Measurements from ENCODE around the gene COL6A1.
A peak's percentile ranks its signal among the peaks of the same experiment; 100 is the strongest.
"Not testable (repeated sequence)": the region's sequence is repeated elsewhere in the genome, so short reads cannot be mapped to it uniquely, and the experiment has no call there.

COL6A1 gene

GRCh38 chr21:45973475-45974072 is 8.0 kb upstream of the COL6A1 start:
- H3K9me3 ChIP-seq: no peaks in the 10 kb centered on the region
- H3K4me1 ChIP-seq: peaks cover 38% of the 10 kb centered on the region
- peak overlapping the region; percentile 64 for H3K4me3 ChIP-seq (ENCODE audit: low read depth, low read length)
- DNase-seq: peak; percentile 90
- no peaks in the 10 kb centered on the region for H3K36me3 ChIP-seq
- TF ChIP-seq CTCF (IDR thresholded peaks at IDR 0.05; ENCODE audit: low read depth, low read length): peak; percentile 80
- peaks cover 5% of the 10 kb centered on the region for H3K27me3 ChIP-seq

- H3K27me3 ChIP-seq: peaks cover 5% of the 10 kb centered on the region
- TF ChIP-seq CTCF (IDR thresholded peaks at IDR 0.05; ENCODE audit: low read depth, low read length): no peak
- H3K4me3 ChIP-seq (ENCODE audit: low read depth, low read length): peak overlapping the region; percentile 64
- peaks cover 38% of the 10 kb centered on the region for H3K4me1 ChIP-seq
- no peak for DNase-seq
- no peaks in the 10 kb centered on the region for H3K36me3 ChIP-seq
- H3K9me3 ChIP-seq: no peaks in the 10 kb centered on the region
Measured at GRCh38 chr21:45974073-45975019, 7.2 kb upstream of the COL6A1 start.

GRCh38 chr21:45975020-45975666 is 6.4 kb upstream of the COL6A1 start:
- Histone ChIP-seq H3K9me3 (no peaks in the 10 kb centered on the region), H3K27me3 (peaks cover 5% of the 10 kb centered on the region), H3K4me1 (peaks cover 37% of the 10 kb centered on the region), H3K36me3 (no peaks in the 10 kb centered on the region), H3K4me3 (ENCODE audit: low read depth, low read length) (no peak overlapping the region)
- DNase-seq: no peak
- no peak for TF ChIP-seq CTCF (IDR thresholded peaks at IDR 0.05; ENCODE audit: low read depth, low read length)

GRCh38 chr21:45975667-45976409 is 5.7 kb upstream of the COL6A1 start:
- not testable (repeated sequence) for DNase-seq; H3K27me3 ChIP-seq; H3K4me3 ChIP-seq (ENCODE audit: low read depth, low read length); H3K9me3 ChIP-seq; H3K36me3 ChIP-seq
- peaks cover 30% of the 10 kb centered on the region for H3K4me1 ChIP-seq

GRCh38 chr21:45976701-45977311 is 4.8 kb upstream of the COL6A1 start:
- H3K9me3 ChIP-seq: no peaks in the 10 kb centered on the region
- H3K4me1 ChIP-seq: peaks cover 23% of the 10 kb centered on the region
- no peak overlapping the region for H3K4me3 ChIP-seq (ENCODE audit: low read depth, low read length)
- DNase-seq: no peak
- H3K27me3 ChIP-seq: peaks cover 5% of the 10 kb centered on the region
- no peak for TF ChIP-seq CTCF (IDR thresholded peaks at IDR 0.05; ENCODE audit: low read depth, low read length)
- H3K36me3 ChIP-seq: no peaks in the 10 kb centered on the region

GRCh38 chr21:45977396-45977795 is 4.2 kb upstream of the COL6A1 start:
- H3K4me3 ChIP-seq (ENCODE audit: low read depth, low read length): no peak overlapping the region
- peaks cover 19% of the 10 kb centered on the region for H3K4me1 ChIP-seq
- no peaks in the 10 kb centered on the region for H3K36me3 ChIP-seq
- DNase-seq: no peak
- no peaks in the 10 kb centered on the region for H3K9me3 ChIP-seq
- H3K27me3 ChIP-seq: peaks cover 3% of the 10 kb centered on the region
- no peak for TF ChIP-seq CTCF (IDR thresholded peaks at IDR 0.05; ENCODE audit: low read depth, low read length)
